IPS-18a (cell line): ENCODE measurements around the gene ANKRD49.
A peak's percentile ranks its signal among the peaks of the same experiment; 100 is the strongest.
"Not testable (repeated sequence)": the region's sequence is repeated elsewhere in the genome, so short reads cannot be mapped to it uniquely, and the experiment has no call there.

Source experiments
- H3K27ac ChIP-seq: one replicate; pipeline ENCODE4 v1.5.1; 2013; ENCODE audit warnings: low read length
- H3K27me3 ChIP-seq: one replicate; pipeline ENCODE4 v1.6.1; 2013; ENCODE audit warnings: mild to moderate bottlenecking, low read length; ENCODE audit not compliant: control insufficient read depth, insufficient read depth
- H3K36me3 ChIP-seq: one replicate; pipeline ENCODE4 v1.6.1; 2013; ENCODE audit warnings: low read depth, low read length; ENCODE audit not compliant: control insufficient read depth
- H3K4me1 ChIP-seq: one replicate; pipeline ENCODE4 v1.6.1; 2013; ENCODE audit warnings: low read depth, low read length; ENCODE audit not compliant: control insufficient read depth
- H3K4me3 ChIP-seq: one replicate; pipeline ENCODE4 v1.5.1; 2013; ENCODE audit warnings: low read length
- H3K9ac ChIP-seq: one replicate; pipeline ENCODE4 v1.6.1; 2013; ENCODE audit warnings: mild to moderate bottlenecking, low read length, moderate library complexity
- H3K9me3 ChIP-seq: one replicate; pipeline ENCODE4 v1.6.1; 2013; ENCODE audit warnings: low read depth, low read length; ENCODE audit not compliant: control insufficient read depth

The ANKRD49 gene

DNA sequence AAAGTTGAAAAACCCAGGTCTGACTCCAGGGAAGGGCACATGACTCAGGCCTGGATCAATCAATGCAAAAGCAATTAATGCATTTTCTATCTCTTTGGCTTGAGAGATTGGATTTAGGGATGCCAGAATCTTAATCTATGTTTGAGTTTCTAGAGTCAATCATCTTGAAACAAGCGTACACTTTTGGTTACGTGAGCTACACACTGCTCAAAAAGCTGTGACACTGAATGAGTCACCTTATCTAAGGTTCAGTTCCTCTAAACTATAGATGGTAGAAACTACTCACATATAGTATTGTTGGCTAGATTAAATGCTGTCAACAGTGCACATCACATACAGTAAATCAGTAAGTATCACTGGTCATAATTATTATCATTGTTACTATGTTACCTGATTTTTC is 24.4 kb upstream of the ANKRD49 start:
- no peak overlapping the region for H3K4me3 ChIP-seq
- H3K9ac ChIP-seq = no peak overlapping the region
- H3K4me1 ChIP-seq = peaks cover 13% of the 10 kb centered on the region
- peaks cover 20% of the 10 kb centered on the region for H3K36me3 ChIP-seq
- no peak overlapping the region for H3K27ac ChIP-seq
- H3K9me3 ChIP-seq = no peaks in the 10 kb centered on the region
- no peaks in the 10 kb centered on the region for H3K27me3 ChIP-seq

DNA sequence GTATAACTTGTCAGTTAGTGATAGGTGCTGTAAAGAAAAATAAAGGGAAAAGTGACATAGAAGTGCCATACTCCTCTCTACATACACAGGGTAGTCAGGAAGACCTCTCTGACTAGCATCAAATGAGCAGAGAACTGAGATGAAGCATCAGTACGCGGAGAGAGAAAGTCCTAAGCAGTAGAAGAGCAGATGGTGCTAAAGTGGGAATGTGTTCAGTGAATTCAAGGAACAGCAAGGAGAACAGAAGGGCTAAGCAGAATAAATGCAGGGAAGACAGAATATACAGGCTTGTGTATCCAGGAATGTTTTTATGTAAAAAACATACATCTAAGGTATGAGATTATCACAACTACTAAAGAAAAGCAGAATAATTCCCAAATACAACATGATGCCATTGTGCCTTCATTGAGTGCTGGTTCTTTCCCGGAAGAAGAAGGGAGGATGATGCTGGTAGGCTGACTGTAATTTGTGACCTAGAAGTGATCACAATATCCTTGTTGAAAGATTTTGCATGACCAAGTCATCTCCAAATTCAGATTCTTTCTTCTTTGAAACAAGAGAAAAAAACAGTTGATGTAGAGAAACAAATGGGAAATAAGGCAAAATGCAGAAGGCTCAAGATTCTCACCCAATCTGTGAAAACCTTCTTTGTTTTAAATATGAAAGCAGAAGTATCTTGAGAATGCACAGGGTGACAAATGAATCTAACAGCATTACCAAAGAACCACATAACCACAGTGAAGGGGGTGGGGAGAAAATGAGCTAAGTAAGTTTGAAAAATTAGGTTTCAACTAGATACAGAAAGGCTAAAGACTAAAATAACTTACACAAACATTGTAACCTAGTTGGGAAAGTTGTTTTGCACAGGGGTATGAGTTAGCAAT is 20.6 kb upstream of the ANKRD49 start:
- H3K9me3 ChIP-seq = no peaks in the 10 kb centered on the region
- H3K4me1 ChIP-seq = peaks cover 13% of the 10 kb centered on the region
- no peak overlapping the region for H3K9ac ChIP-seq
- H3K27ac ChIP-seq = no peak overlapping the region
- H3K27me3 ChIP-seq = no peaks in the 10 kb centered on the region
- peaks cover 23% of the 10 kb centered on the region for H3K36me3 ChIP-seq
- H3K4me3 ChIP-seq = peak overlapping the region; percentile 5

DNA sequence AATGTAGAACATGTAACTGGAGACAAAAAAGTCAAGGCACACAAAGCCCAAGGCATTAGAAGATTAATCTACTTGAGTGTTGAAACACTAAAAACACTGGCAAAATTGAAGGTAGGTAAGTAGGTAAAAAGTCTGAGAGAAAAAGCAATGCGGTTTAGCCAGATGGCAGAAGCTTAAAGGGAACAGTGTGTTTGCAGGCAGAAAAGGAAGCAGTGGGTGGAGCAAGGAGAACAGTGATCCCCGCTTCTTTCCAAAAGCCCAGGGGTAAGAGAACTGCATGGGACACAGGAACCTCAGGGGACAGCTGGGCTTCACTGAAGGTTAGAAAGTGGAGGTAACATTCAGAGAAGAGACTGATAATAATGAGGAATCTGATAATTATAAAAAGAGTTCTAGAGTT is 16.2 kb upstream of the ANKRD49 start:
- H3K4me1 ChIP-seq = peaks cover 13% of the 10 kb centered on the region
- no peak overlapping the region for H3K4me3 ChIP-seq
- H3K36me3 ChIP-seq = peaks cover 27% of the 10 kb centered on the region
- no peak overlapping the region for H3K27ac ChIP-seq
- no peaks in the 10 kb centered on the region for H3K9me3 ChIP-seq
- no peaks in the 10 kb centered on the region for H3K27me3 ChIP-seq
- no peak overlapping the region for H3K9ac ChIP-seq

DNA sequence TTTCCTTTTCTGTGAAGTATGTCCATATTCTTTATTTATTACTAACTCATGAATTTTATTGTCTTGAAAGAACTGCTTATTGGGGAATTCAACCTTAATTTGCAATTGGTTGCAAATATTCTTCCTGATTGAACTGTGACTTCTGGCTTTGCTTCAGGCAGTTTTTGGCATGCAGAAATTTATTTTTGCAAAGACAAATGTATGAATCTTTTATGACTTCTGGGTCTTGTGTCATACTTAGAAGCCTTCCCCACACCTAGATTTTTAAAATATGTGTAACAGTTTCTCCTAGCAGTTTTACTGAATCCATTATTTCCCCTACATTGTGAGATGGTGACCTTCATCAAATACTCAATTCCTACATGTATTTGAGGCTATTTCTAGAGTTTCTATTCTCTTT is 12.4 kb upstream of the ANKRD49 start:
- Histone ChIP-seq H3K4me3 (no peak overlapping the region), H3K36me3 (peaks cover 38% of the 10 kb centered on the region), H3K27ac (no peak overlapping the region), H3K4me1 (no peaks in the 10 kb centered on the region), H3K27me3 (no peaks in the 10 kb centered on the region), H3K9ac (no peak overlapping the region), H3K9me3 (no peaks in the 10 kb centered on the region)

DNA sequence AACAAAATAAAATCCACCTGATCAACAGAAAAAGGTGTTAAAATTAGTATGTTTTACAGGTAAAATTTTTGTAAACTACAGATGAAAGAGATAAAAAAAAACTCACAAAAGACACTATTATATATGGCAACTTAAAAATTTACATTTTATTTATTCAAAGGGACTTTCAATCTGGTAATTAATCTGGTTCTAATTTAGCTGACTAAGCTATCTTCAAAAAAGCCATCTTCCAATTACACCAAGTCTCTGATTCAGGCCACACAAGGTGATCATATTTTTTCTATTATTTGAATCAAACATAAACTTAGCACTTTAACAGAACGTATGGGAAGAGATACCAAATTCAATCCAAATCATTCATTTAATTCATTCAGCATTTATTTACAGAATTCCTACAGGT is 7.7 kb upstream of the ANKRD49 start:
- Histone ChIP-seq H3K4me1 (no peaks in the 10 kb centered on the region), H3K27ac (no peak overlapping the region), H3K36me3 (peaks cover 63% of the 10 kb centered on the region)

DNA sequence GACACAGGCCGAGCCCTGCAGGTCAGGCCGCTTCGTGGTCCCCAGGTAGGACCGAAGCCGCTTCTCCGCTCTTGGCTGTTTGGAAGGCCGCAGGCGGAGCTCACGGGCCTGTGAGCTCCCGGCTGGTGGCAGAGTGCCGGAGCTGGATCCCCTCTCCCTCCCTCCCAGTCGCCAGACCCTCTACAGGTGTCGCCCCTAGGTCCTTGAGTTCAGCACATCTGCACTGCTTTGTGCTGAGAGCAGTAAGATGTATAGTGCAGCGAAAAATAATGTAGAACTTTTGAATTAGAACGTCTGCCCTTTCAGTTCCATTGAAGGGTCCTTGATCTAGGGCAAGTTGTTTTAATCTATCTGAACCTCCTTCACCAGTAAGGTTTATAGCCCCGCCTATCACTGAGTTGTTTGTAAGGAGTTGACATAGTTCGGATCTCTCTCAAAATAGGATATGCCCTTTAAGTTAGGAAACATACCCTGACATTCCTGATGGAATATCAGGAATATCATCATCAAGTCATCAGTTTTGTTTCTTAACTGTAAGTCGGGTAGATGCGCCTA is 419 bp downstream of the ANKRD49 start:
- Histone ChIP-seq H3K27ac (no peak overlapping the region), H3K27me3 (no peaks in the 10 kb centered on the region), H3K36me3 (peaks cover 23% of the 10 kb centered on the region), H3K9me3 (no peaks in the 10 kb centered on the region), H3K4me3 (peak overlapping the region; percentile 76), H3K9ac (peak overlapping the region; percentile 87), H3K4me1 (no peaks in the 10 kb centered on the region)

More for the DNA sequence above, 7.7 kb upstream of the ANKRD49 start:
- Histone ChIP-seq H3K27me3 (no peaks in the 10 kb centered on the region), H3K9me3 (no peaks in the 10 kb centered on the region), H3K9ac (no peak overlapping the region), H3K4me3 (no peak overlapping the region)

DNA sequence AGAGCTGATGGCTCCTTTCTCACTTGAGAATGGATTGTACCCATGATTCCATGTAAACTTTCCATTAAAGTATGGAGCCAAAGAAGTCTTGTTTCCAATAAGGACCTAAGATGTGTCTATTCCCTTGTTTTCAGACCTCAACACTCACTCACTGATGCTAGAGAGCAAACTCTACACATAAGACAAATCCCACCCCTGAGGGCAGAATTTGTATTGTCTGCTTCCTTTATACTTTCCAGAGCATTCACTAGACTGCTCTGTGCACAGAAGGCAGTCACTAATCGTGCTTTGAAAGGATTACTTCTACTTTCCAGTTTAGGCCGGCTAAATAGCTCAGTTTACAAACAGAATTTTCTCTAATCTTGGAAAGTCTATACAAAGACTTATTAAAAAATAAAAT is 6.4 kb downstream of the ANKRD49 start:
- Histone ChIP-seq H3K9me3 (no peaks in the 10 kb centered on the region), H3K9ac (no peak overlapping the region), H3K4me3 (no peak overlapping the region), H3K4me1 (no peaks in the 10 kb centered on the region), H3K27ac (no peak overlapping the region), H3K36me3 (peaks cover 13% of the 10 kb centered on the region), H3K27me3 (no peaks in the 10 kb centered on the region)

DNA sequence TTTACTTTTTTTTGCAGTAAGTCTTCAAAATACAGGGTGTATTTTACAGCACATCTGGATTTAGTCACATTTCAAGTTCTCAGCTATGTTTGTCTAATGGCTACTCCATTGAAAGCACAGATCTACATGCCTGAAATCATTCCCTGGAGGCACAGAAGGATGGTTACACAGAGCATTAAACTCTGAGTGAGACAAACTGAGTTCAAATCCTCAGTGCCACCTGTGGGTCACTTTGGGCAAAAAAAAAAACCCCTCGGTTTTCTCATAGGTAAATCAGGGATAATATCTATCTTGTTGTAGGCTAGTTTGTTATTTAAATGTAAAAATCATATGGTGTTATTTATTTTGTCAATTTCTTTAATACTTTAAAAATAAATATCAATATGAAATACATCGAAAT is 7.7 kb downstream of the ANKRD49 start:
- Histone ChIP-seq H3K4me1 (no peaks in the 10 kb centered on the region), H3K36me3 (peaks cover 13% of the 10 kb centered on the region), H3K4me3 (no peak overlapping the region), H3K9ac (no peak overlapping the region), H3K9me3 (no peaks in the 10 kb centered on the region), H3K27ac (no peak overlapping the region), H3K27me3 (no peaks in the 10 kb centered on the region)

DNA sequence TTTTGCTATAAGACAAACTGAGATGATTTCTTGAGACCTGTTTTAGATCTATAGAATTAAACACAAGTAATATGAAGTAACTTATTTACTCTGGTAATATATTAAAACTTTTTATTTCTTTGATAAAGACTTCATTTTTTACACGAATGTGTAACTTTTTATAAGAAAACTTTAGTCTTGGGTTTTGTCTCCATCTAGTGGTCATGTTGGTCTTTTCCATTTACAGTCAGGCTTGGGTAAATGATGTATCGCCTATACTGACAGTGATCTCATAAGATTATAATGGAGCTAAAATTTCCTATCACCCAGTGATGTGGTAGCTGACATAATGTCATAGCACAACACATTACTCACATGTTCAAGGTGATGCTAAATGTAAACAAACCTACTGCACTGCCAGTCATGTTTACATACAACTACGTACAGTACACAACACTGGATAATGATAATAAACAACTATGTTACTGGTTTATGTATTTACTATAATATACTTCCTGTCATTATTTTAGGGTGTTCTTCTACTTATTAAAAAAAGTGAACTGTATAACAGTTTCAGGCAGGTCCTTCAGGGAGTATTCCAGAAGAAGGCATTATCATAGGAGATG is 11.0 kb downstream of the ANKRD49 start:
- Histone ChIP-seq H3K9ac (no peak overlapping the region), H3K4me1 (no peaks in the 10 kb centered on the region), H3K4me3 (no peak overlapping the region), H3K27me3 (no peaks in the 10 kb centered on the region), H3K9me3 (no peaks in the 10 kb centered on the region), H3K36me3 (peaks cover 3% of the 10 kb centered on the region), H3K27ac (no peak overlapping the region)

DNA sequence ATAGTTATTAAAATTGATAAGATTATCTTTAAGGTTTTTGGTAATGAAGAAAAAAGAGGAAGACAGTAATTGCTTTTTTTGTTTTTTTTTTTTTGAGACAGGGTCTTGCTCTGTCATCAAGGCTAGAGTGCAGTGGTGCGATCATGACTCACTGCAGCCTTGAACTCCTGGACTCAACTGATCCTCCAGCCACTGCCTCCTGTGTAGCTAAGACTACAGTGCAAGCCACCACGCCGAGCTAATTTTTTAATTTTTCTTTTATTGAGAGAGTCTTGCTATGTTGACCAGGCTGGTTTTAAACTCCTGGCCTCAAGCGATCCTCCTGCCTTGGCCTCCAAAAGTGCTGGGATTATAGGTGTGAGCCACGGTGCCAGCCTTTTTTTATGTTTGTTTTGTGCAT is 12.7 kb downstream of the ANKRD49 start:
- not testable (repeated sequence) for H3K36me3 ChIP-seq, H3K4me1 ChIP-seq, H3K4me3 ChIP-seq, H3K27me3 ChIP-seq, H3K9me3 ChIP-seq, H3K27ac ChIP-seq, H3K9ac ChIP-seq

DNA sequence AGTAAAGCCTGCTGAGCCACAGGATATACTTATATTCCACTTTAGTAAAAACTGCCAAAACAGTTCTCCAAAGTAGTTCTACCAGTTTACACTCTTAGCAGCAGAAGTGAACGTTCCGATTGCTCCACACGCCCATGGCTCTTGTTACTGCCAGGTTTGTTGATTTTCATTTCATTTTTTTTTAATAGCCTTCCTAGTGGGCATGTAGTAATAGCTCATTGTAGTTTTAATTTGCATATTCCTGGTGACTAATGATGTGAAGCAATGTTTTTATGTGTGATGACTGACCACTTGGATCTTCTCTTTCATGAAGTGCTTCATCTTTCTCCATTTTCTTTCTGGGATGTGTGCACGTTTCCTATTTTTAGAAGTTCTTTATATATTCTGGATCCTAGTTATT is 13.7 kb downstream of the ANKRD49 start:
- no peak overlapping the region for H3K27ac ChIP-seq
- H3K4me1 ChIP-seq = peaks cover 3% of the 10 kb centered on the region
- H3K9ac ChIP-seq = no peak overlapping the region
- H3K9me3 ChIP-seq = no peaks in the 10 kb centered on the region
- no peaks in the 10 kb centered on the region for H3K36me3 ChIP-seq
- no peak overlapping the region for H3K4me3 ChIP-seq
- peaks cover 9% of the 10 kb centered on the region for H3K27me3 ChIP-seq
